IPS-18a (cell line): ENCODE data around the gene MIGA2.

ENCODE experiments used
- H3K27ac ChIP-seq: one replicate; pipeline ENCODE4 v1.5.1; 2013; ENCODE audit warnings: low read length
- H3K27me3 ChIP-seq: one replicate; pipeline ENCODE4 v1.6.1; 2013; ENCODE audit warnings: mild to moderate bottlenecking, low read length; ENCODE audit not compliant: control insufficient read depth, insufficient read depth
- H3K36me3 ChIP-seq: one replicate; pipeline ENCODE4 v1.6.1; 2013; ENCODE audit warnings: low read depth, low read length; ENCODE audit not compliant: control insufficient read depth
- H3K4me1 ChIP-seq: one replicate; pipeline ENCODE4 v1.6.1; 2013; ENCODE audit warnings: low read depth, low read length; ENCODE audit not compliant: control insufficient read depth
- H3K4me3 ChIP-seq: one replicate; pipeline ENCODE4 v1.5.1; 2013; ENCODE audit warnings: low read length
- H3K9ac ChIP-seq: one replicate; pipeline ENCODE4 v1.6.1; 2013; ENCODE audit warnings: mild to moderate bottlenecking, low read length, moderate library complexity
- H3K9me3 ChIP-seq: one replicate; pipeline ENCODE4 v1.6.1; 2013; ENCODE audit warnings: low read depth, low read length; ENCODE audit not compliant: control insufficient read depth

MIGA2 gene

GRCh38 chr9:129040113-129040643 lies 3.8 kb downstream of the MIGA2 start:
- Histone ChIP-seq H3K4me1 (peaks cover 6% of the 10 kb centered on the region), H3K4me3 (no peak overlapping the region), H3K27ac (no peak overlapping the region), H3K36me3 (peaks cover 14% of the 10 kb centered on the region), H3K9ac (no peak overlapping the region), H3K27me3 (no peaks in the 10 kb centered on the region), H3K9me3 (no peaks in the 10 kb centered on the region)

DNA sequence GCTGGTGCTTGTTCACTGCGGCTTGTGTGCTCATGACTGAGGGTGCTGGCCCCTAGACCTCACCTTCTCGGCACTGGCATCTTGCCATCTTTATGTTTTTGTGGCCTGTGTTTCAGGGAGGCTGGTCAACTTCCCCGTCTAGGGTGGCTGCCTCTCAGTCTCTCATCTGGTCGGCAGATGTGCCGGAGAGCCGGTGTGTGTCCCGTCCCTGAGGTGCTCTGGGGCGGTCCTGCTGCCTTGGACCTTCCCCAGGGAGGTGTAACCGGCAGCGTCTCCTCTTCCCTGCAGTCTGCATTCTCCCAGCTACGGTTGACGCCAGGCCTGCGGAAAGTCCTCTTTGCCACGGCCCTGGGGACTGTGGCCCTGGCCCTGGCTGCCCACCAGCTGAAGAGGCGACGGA lies 5.6 kb downstream of the MIGA2 start:
- Histone ChIP-seq H3K27me3 (no peaks in the 10 kb centered on the region), H3K27ac (no peak overlapping the region), H3K4me1 (peaks cover 6% of the 10 kb centered on the region), H3K36me3 (peaks cover 14% of the 10 kb centered on the region), H3K9ac (no peak overlapping the region), H3K4me3 (no peak overlapping the region), H3K9me3 (no peaks in the 10 kb centered on the region)

DNA sequence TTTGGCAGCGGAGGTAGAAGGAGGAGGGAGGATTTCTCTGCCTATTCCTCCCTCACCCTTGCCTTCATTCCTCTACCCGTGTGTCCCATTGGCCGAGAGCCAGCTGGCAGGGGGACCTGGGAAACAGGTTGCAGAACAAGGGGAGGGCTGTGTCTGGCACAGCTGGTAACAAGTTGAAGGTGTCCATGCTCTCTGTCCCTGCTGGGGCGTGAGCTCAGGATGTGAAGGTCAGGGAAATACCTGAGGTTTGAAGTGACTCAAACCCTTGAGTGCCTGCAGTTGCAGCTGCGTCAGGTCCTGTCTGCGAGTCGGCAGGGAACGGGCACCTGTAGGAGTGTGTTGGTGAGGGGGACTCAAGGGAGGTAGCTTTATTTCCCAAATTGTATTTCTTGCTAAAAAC lies 16.2 kb downstream of the MIGA2 start:
- H3K27me3 ChIP-seq: no peaks in the 10 kb centered on the region
- no peak overlapping the region for H3K27ac ChIP-seq
- no peak overlapping the region for H3K9ac ChIP-seq
- no peaks in the 10 kb centered on the region for H3K9me3 ChIP-seq
- H3K4me3 ChIP-seq: no peak overlapping the region
- H3K4me1 ChIP-seq: no peaks in the 10 kb centered on the region
- peaks cover 20% of the 10 kb centered on the region for H3K36me3 ChIP-seq

GRCh38 chr9:129053020-129053419 lies 16.6 kb downstream of the MIGA2 start:
- H3K36me3 ChIP-seq: peaks cover 20% of the 10 kb centered on the region
- H3K27ac ChIP-seq: no peak overlapping the region
- H3K4me1 ChIP-seq: no peaks in the 10 kb centered on the region
- no peaks in the 10 kb centered on the region for H3K27me3 ChIP-seq
- no peak overlapping the region for H3K4me3 ChIP-seq
- no peaks in the 10 kb centered on the region for H3K9me3 ChIP-seq
- no peak overlapping the region for H3K9ac ChIP-seq

- H3K27ac ChIP-seq: no peak overlapping the region
- H3K9ac ChIP-seq: no peak overlapping the region
- H3K4me3 ChIP-seq: no peak overlapping the region
- no peaks in the 10 kb centered on the region for H3K4me1 ChIP-seq
- no peaks in the 10 kb centered on the region for H3K9me3 ChIP-seq
- peaks cover 10% of the 10 kb centered on the region for H3K36me3 ChIP-seq
- H3K27me3 ChIP-seq: no peaks in the 10 kb centered on the region
These were observed 17.9 kb downstream of the MIGA2 start for GRCh38 chr9:129054163-129054851.

- H3K27ac ChIP-seq: no peak overlapping the region
- no peak overlapping the region for H3K9ac ChIP-seq
- no peaks in the 10 kb centered on the region for H3K4me1 ChIP-seq
- H3K27me3 ChIP-seq: no peaks in the 10 kb centered on the region
- H3K9me3 ChIP-seq: no peaks in the 10 kb centered on the region
- peaks cover 17% of the 10 kb centered on the region for H3K36me3 ChIP-seq
- H3K4me3 ChIP-seq: no peak overlapping the region
These were observed 22.8 kb downstream of the MIGA2 start for GRCh38 chr9:129058965-129059795.

DNA sequence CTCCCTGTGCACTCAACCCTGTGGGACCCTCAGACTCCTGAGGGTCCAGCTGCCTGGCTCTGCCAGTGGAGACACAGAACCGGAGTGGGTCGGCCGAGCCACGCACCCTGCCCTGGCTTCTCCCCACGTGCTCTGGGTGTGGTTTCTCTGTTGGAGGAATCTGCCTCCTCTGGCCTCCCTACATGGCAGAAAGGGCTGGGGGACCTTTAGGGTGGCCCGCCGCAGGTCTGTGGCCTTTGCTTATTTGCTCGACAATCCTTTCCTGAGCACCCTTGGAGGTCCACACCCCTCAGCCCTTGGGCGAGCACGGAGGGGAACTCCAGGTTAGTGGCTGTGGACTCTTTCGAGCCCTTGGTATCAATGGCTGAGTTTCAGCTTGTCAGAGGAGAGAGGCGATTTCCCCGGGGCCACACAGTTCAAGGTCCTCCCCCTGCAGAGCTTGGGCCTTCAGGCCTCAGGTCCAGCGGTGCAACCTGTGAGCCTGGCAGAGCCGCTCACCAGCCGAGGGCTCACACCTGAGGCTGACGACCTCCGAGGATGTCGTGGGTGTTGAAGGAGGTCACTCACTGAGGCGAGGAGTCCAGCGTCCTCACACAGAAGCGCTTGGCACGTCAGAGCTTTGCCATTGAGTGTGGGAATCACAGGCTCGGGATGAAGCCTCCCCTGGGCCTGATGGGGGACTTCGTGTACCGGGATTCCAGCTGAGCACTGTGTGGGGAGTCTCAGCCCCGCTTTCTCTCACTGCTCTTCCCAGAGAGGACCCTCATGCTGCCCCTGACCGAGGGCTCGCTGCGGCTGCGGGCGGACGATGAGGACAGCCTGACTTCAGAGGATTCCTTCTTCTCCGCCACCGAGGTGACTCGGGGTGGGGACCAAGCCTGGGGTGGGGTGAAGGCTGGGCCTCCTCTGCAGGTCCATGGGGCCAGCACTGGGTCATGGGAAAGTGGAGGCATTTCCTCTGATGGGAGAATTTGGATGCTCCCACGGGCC lies 23.7 kb downstream of the MIGA2 start:
- H3K9ac ChIP-seq: no peak overlapping the region
- H3K27ac ChIP-seq: no peak overlapping the region
- no peaks in the 10 kb centered on the region for H3K4me1 ChIP-seq
- peaks cover 22% of the 10 kb centered on the region for H3K36me3 ChIP-seq
- no peak overlapping the region for H3K4me3 ChIP-seq
- no peaks in the 10 kb centered on the region for H3K27me3 ChIP-seq
- no peaks in the 10 kb centered on the region for H3K9me3 ChIP-seq

GRCh38 chr9:129060991-129061390 lies 24.6 kb downstream of the MIGA2 start:
- H3K36me3 ChIP-seq: peaks cover 27% of the 10 kb centered on the region
- no peaks in the 10 kb centered on the region for H3K4me1 ChIP-seq
- no peaks in the 10 kb centered on the region for H3K9me3 ChIP-seq
- no peak overlapping the region for H3K9ac ChIP-seq
- H3K27ac ChIP-seq: no peak overlapping the region
- no peaks in the 10 kb centered on the region for H3K27me3 ChIP-seq
- no peak overlapping the region for H3K4me3 ChIP-seq

DNA sequence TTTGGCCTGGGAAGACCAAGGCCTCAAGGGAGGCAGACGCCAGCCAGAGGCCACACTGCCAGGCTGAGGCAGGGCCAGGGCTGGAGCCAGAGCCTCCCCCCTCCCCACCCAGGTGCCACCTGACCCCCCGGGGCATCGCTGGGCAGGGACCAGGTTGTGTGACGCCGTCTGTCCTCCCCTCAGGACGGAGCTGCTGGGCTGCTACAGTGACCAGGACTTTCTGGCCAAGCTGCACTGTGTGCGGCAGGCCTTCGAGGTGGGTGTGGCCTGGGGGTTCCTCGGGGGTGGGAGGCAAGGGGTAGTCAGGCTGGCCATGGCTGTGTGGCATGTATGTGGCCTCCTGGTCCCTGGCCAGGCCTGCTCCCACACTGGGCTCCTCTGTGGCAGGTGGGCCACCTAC lies 26.6 kb downstream of the MIGA2 start:
- Histone ChIP-seq H3K36me3 (peaks cover 33% of the 10 kb centered on the region), H3K4me3 (no peak overlapping the region), H3K4me1 (no peaks in the 10 kb centered on the region), H3K27ac (no peak overlapping the region), H3K27me3 (no peaks in the 10 kb centered on the region), H3K9ac (no peak overlapping the region), H3K9me3 (no peaks in the 10 kb centered on the region)

GRCh38 chr9:129064499-129064908 lies 28.1 kb downstream of the MIGA2 start:
- Histone ChIP-seq H3K27me3 (no peaks in the 10 kb centered on the region), H3K4me3 (no peak overlapping the region), H3K9ac (no peak overlapping the region), H3K36me3 (peaks cover 33% of the 10 kb centered on the region), H3K9me3 (no peaks in the 10 kb centered on the region), H3K27ac (no peak overlapping the region), H3K4me1 (no peaks in the 10 kb centered on the region)

- Histone ChIP-seq H3K4me3 (no peak overlapping the region), H3K9me3 (no peaks in the 10 kb centered on the region), H3K9ac (no peak overlapping the region), H3K36me3 (peaks cover 19% of the 10 kb centered on the region), H3K27ac (no peak overlapping the region), H3K4me1 (peaks cover 19% of the 10 kb centered on the region), H3K27me3 (no peaks in the 10 kb centered on the region)
These were observed 31.7 kb downstream of the MIGA2 start for GRCh38 chr9:129068110-129068509.
